Uterus (tissue), 2 donors: Measurements from ENCODE around the gene ZNF750.

Source experiments
- POLR2A ChIP-seq, 2 donors: fragments of 450-650 bp; IDR thresholded peaks; one replicate each; pipeline ENCODE4 v1.6.1; 2016; ENCODE audit warnings: antibody characterized with exemption in 2 of 2, mild to moderate bottlenecking in 1 of 2, moderate library complexity in 1 of 2
- TF ChIP-seq, protein P1 (sequence below), 4 experiments: fragments of 200-600 bp in 2 of 4; fragments of 450-650 bp in 2 of 4; sonication (generic) in 2 of 4; IDR thresholded peaks; one replicate each; pipeline ENCODE4 v1.5.1; 2016 to 2019; ENCODE audit warnings: antibody characterized with exemption in 4 of 4, mild to moderate bottlenecking in 2 of 4, moderate library complexity in 1 of 4

DNA sequence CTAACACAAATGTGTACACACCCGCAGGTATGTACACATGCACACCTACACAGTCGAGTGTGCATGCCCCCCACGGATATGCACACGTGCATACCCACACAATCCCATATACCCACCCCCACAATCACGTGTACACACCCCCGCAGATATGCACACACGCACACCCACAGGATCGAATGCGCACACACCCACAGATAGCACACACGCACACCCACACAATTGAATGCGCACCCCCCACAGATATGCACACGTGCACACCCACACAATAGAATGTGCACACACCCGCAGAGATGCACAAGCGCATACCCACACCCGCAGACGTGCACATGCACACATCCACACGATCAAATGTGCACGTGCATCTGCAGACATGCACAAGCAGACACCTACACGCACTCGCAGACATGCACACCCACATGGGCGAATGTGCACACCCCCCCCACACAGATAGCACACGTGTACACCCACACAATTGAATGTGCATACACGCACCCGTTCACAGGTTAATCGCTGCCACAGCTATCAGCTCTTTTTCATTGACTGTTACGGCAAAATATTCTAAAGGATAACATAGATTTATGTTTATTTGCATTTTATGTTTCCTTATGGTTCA is 10.8 kb downstream of the ZNF750 start:
- TF ChIP-seq, protein P1, sequence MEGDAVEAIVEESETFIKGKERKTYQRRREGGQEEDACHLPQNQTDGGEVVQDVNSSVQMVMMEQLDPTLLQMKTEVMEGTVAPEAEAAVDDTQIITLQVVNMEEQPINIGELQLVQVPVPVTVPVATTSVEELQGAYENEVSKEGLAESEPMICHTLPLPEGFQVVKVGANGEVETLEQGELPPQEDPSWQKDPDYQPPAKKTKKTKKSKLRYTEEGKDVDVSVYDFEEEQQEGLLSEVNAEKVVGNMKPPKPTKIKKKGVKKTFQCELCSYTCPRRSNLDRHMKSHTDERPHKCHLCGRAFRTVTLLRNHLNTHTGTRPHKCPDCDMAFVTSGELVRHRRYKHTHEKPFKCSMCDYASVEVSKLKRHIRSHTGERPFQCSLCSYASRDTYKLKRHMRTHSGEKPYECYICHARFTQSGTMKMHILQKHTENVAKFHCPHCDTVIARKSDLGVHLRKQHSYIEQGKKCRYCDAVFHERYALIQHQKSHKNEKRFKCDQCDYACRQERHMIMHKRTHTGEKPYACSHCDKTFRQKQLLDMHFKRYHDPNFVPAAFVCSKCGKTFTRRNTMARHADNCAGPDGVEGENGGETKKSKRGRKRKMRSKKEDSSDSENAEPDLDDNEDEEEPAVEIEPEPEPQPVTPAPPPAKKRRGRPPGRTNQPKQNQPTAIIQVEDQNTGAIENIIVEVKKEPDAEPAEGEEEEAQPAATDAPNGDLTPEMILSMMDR (IDR thresholded peaks at IDR 0.05): no peak
- TF ChIP-seq POLR2A (IDR thresholded peaks at IDR 0.05): no peak
